Activated CD8-positive, alpha-beta memory T cell treated with anti-CD3 and anti-CD28 coated beads for 24 hours (primary cell): Measurements from ENCODE around the gene TMEM219.
"Not testable (repeated sequence)": the region's sequence is repeated elsewhere in the genome, so short reads cannot be mapped to it uniquely, and the experiment has no call there.

Experiments
- DNase-seq: peaks from one replicate; pipeline ENCODE4 v3.0.0-alpha.2; 2020

TMEM219 gene

GRCh38 chr16:29951625-29952365 is 10.1 kb upstream of the TMEM219 start:
- no peak for DNase-seq

- DNase-seq, result no peak
Observed at GRCh38 chr16:29958756-29959155, 3.1 kb upstream of the TMEM219 start.

- no peak for DNase-seq
Observed at GRCh38 chr16:29959293-29959692, 2.6 kb upstream of the TMEM219 start.

GRCh38 chr16:29959821-29960220 is 2.1 kb upstream of the TMEM219 start:
- DNase-seq, result not testable (repeated sequence)

GRCh38 chr16:29961127-29961478 is 776 bp upstream of the TMEM219 start:
- DNase-seq, result no peak

- no peak for DNase-seq
Observed at GRCh38 chr16:29962344-29962994, 590 bp downstream of the TMEM219 start.

GRCh38 chr16:29963021-29963743 is 1.3 kb downstream of the TMEM219 start:
- DNase-seq, result no peak

- DNase-seq, result no peak
Observed at GRCh38 chr16:29968205-29968604, 6.3 kb downstream of the TMEM219 start.

GRCh38 chr16:29971304-29971703 is 9.4 kb downstream of the TMEM219 start:
- DNase-seq, result no peak

GRCh38 chr16:29972500-29972899 is 10.6 kb downstream of the TMEM219 start:
- DNase-seq, result no peak

GRCh38 chr16:29972992-29973383 is 11.1 kb downstream of the TMEM219 start:
- no peak for DNase-seq

GRCh38 chr16:29973384-29974246 is 11.7 kb downstream of the TMEM219 start, which contains the start of gene TAOK2:
Gene TAOK2 (plus strand): TSS chr16:29973868. CDS start chr16:29977773, 3,905 bp downstream.
- peak; percentile 98 for DNase-seq

GRCh38 chr16:29974291-29975133 is 12.6 kb downstream of the TMEM219 start:
- no peak for DNase-seq

- no peak for DNase-seq
Observed at GRCh38 chr16:29975134-29975538, 13.3 kb downstream of the TMEM219 start.

- no peak for DNase-seq
Observed at GRCh38 chr16:29975811-29976511, 14.1 kb downstream of the TMEM219 start.

GRCh38 chr16:29977063-29977825 is 15.4 kb downstream of the TMEM219 start:
- DNase-seq, result no peak

GRCh38 chr16:29978081-29978480 is 16.2 kb downstream of the TMEM219 start:
- no peak for DNase-seq

- no peak for DNase-seq
Observed at GRCh38 chr16:29978564-29979270, 16.8 kb downstream of the TMEM219 start.

GRCh38 chr16:29982560-29983419 is 20.9 kb downstream of the TMEM219 start:
- no peak for DNase-seq
